NCI-H1436 (cell line): ENCODE results near the gene QPCT.
"Not testable (repeated sequence)": the region's sequence is repeated elsewhere in the genome, so short reads cannot be mapped to it uniquely, and the experiment has no call there.

Source experiments
- DNase-seq: peaks from one replicate; lab custom pipeline; 2025; lab: John Stamatoyannopoulos, UW

QPCT gene

GRCh38 chr2:37344453-37345361, at the start of gene QPCT:
Gene QPCT (plus strand): TSS chr2:37344630. CDS start chr2:37344732, 102 bp downstream.
- no peak for DNase-seq

- DNase-seq = not testable (repeated sequence)
Observed at GRCh38 chr2:37294858-37295257, 49.6 kb upstream of the QPCT start.

- no peak for DNase-seq
Observed at GRCh38 chr2:37295469-37296073, 48.9 kb upstream of the QPCT start.

GRCh38 chr2:37297632-37298031, 46.8 kb upstream of the QPCT start:
- DNase-seq = no peak

- DNase-seq = no peak
Observed at GRCh38 chr2:37300146-37300545, 44.3 kb upstream of the QPCT start.

GRCh38 chr2:37300578-37300977, 43.9 kb upstream of the QPCT start:
- DNase-seq = no peak

- no peak for DNase-seq
Observed at GRCh38 chr2:37301408-37301807, 43.0 kb upstream of the QPCT start.

GRCh38 chr2:37302701-37303252, 41.7 kb upstream of the QPCT start:
- no peak for DNase-seq

- peak; percentile 29 for DNase-seq
Observed at GRCh38 chr2:37306024-37306423, 38.4 kb upstream of the QPCT start.

- no peak for DNase-seq
Observed at GRCh38 chr2:37307500-37307899, 36.9 kb upstream of the QPCT start.

- DNase-seq = no peak
Observed at GRCh38 chr2:37315364-37315763, 29.1 kb upstream of the QPCT start.

- no peak for DNase-seq
Observed at GRCh38 chr2:37316181-37316580, 28.2 kb upstream of the QPCT start.

GRCh38 chr2:37317746-37318145, 26.7 kb upstream of the QPCT start:
- no peak for DNase-seq

- no peak for DNase-seq
Observed at GRCh38 chr2:37318401-37318800, 26.0 kb upstream of the QPCT start.

GRCh38 chr2:37319754-37320609, 24.4 kb upstream of the QPCT start:
- no peak for DNase-seq

GRCh38 chr2:37321029-37321682, 23.3 kb upstream of the QPCT start:
- DNase-seq = no peak

- no peak for DNase-seq
Observed at GRCh38 chr2:37322368-37322767, 22.1 kb upstream of the QPCT start.

- no peak for DNase-seq
Observed at GRCh38 chr2:37323176-37323780, 21.2 kb upstream of the QPCT start.

GRCh38 chr2:37323781-37324535, 20.5 kb upstream of the QPCT start:
- peak; percentile 12 for DNase-seq

GRCh38 chr2:37324536-37324785, 20.0 kb upstream of the QPCT start:
- DNase-seq = no peak
